GM18508 (cell line): ENCODE measurements around the gene RIPK4.

ENCODE experiments used
- ATAC-seq: cut with Tn5 transposase; IDR thresholded peaks from one replicate; pipeline ENCODE4 v1.9.1; 2021; ENCODE audit warnings: moderate number of reproducible peaks; ENCODE audit not compliant: insufficient read depth, unreplicated experiment

Gene RIPK4

DNA sequence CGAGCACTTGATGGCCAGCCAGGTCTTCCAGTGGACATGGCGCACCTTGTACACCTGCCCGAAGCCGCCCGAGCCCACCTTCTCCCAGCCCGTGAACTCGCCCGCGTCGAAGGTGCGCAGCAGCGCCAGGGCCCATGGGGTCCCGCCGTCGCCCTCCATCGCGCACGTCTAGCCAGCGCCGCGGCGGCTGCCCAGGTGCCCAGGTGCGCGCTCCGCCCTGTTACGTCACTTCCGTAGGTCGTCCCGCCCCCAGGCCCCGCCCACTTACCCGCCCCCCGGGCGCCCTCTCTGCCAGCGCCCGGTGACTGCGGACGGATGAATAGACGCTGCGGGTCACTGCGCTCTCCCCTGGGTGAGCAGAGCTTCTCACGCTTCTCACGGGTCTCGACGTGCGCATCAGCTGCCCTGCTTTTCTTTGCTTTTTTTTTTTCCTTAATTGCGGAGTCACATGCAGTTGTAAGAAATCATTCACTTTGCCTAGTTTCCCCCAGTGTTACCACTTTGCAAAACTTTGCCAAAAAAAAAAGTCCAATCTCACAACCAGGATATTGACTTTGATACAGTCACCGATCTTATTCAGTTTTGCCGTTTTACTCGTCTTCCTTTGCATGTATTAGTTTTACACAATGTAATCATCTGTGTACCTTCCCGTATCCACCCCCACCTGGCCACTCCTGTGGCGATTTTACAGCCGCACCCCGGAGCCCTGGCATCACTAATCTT, at the start of gene RIPK4:
TSS of gene RIPK4 (minus strand) at position 170 of the 723 bp plus-strand sequence. CDS start at position 159, 11 bp downstream.
- ATAC-seq, result no peak

DNA sequence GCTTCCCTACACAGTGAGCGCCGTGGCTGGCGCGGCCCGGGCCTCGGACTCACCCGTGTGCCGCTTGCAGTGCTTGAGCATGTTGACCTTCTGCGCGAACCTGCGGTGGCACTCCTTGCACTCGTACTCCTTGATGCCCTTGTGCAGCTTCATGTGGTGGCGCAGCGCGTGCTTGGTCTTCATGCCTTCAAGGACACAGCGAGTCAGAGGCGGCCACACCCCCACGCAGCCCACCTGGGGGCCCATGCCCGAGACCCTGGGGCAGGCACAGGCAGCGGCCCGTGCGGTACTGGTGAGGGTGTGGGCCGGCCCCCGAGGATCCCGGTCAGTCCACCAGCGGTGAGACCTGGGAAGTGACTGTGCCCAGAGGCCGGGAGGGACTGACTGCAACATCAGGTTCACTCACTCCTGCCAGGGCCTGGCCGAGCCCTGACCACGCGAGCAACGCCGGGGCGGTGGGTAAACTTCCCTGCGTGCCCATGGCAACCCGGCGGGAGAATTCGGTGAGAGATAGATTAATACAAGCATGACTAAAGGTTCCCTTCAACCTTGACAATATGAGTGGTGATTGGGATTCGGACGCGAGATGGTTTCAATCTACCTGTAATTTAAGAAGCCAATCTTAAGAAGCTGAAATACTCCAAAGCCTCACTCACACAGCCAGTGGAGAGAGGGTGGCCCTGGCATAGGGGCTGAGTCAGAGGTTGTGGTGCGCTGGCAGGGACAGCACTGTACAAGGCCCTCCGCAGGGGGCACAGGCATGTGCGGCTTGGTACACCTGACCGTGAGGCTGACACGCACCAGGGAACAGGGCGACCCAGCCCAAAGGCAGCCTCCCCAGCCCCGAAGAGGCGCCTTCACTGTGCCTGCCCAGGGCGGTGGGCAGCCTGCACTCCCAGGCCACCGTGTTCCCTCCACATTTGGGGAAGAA, 49.1 kb upstream of the RIPK4 start:
- no peak for ATAC-seq

DNA sequence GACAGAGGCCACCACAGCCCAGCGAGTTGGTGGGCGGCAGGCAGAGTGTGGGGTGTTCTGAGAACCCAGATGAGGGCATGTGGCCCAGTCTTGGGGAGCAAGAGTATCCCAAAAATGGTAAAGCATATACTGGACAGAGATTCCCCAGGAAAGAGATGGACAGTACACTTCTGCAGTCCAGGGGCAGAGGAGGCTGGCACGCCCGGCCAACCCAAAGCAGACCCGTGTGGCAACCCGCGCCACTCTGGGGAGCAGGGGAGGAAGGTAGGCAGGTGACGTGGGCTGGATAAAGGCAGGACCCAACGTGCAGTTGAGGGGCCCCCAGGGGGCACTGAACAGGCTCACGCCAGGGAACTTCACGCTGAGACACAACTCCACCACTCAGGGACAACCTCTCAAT, 46.4 kb upstream of the RIPK4 start:
- no peak for ATAC-seq

DNA sequence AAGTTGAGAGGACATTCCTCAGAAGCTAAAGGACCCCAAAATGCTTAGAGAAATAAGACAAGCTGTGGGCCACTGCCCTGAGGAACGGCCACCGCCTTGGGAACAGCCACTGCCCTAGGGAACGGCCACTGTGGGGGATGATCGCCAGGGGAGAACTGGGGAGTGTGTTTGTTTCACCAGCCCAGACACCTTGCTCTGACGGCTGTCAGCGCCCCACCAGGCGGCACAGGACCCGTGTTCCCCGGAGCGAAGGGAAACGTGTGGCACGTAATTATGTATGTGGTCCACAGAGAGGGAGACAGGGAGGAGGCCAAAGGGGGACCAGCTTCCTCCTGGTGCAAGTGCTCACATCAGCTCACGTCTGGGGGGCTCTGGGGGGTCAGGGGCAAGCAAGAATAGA, 45.8 kb upstream of the RIPK4 start:
- ATAC-seq, result no peak

DNA sequence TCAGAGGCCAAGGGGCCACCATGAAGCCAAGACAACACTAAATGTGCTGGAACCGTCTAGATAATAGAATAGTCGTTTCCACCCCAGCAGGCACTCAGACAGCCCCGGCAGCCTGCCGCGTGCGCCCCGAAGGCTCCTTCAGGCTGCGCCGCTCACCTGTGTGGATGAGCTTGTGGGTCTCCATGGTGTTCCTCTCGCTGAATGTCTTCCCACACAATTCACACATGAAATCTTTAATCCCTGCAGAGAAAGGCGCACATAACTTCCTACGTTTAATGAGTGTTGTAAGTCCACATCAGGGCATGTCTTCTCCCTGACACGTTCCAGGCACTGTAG, 43.7 kb upstream of the RIPK4 start:
- no peak for ATAC-seq

DNA sequence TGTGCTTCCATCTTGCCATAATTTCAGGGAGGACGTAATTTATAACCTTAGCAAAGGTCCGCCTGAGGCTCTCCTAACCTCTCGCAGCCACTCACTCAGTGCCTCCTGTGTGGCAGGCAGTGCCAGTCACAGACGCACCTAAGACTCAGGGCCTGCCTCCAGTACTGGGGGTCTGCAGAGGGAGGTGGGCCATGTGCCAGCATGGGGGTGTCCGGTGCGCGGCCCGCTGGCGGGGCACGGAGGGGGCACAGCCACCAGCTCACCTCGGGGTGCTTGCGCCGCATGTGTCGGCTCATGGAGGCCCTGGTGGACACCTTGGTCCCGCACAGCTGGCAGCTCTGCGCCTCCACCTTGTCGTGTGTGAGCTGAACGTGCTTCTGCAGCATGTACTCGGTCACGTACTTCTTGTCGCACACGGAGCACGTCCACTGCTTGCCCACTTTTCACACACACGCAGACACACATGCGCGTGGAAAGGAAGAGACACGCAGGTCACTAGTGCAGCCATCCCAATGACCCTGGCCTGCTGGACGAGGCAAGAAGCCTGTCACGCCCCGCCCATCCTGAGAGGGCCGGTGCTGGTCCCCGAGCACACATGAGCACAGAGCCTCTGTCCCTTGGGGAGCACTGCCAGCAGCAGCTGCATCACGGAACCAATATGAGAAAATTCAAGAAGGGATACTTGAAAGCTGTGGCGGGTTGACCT, 43.2 kb upstream of the RIPK4 start:
- ATAC-seq, result no peak

DNA sequence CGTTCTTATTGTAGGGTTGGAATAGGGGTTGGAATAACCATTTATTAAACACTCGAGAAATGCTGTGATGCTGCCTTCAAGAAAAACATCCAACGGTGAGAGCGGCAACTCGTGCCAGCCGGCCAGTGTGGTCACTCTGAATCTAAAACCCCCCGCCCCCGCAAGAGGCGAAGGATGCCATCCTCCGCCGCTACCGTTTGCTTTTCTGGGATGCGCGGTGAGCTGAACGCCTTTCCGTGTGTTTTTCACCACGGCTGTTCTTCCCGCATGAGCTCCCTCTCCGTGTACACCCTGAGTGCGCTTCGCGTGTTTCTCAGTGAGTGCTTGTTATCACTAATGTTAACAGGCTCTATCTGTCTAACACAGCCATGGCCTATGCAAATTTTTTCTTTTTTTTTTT, 42.0 kb upstream of the RIPK4 start:
- no peak for ATAC-seq

DNA sequence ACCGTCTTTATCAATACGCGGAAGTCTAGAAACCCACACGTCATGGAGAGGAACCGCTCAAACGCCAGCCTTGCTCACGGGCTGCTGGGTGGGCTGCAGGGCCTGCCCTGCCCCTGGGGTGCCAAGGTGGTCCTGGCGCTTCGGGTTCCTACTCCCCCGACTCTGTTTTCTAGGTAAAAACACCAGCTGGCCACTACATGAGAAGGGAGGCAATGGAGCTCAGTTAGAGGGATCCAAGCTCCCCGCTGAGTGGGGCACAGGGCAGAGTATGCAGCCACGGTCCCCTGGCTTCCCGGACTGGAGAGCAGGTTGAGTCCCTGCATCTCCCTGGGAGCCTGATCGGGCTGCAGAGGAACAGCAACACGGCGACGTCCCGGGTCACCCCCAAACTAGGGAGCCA, 41.2 kb upstream of the RIPK4 start:
- no peak for ATAC-seq

DNA sequence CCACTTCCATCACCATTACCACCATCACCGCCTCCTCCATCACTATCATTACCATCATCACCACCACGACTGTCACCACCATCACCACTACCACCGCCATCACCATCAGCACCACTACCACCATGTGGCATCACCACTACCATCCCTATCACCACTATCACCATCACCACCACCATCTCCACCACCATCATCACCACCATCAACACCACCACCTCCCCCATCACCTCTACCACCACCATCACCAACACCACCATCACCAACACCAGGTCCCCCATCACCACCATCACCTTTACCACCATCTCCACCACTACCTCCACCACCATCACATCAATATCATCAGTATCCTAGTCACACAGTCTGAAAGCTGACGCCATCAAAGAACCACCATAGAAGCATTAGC, 39.9 kb upstream of the RIPK4 start:
- no peak for ATAC-seq

DNA sequence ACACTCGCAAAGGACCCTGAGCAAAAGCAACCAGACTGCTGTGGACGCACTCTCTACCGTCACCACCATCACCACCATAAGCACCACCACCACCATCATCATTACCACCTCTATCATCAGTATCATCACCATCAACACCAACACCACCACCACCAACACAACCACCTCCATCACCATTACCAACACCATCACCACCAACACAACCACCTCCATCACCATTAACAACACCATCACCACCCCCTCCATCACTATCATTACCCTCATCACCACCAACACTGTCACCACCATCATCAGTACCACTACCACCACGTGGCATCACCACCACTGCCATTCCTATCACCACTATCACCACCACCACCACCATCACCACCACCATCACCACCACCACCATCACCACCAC, 38.8 kb upstream of the RIPK4 start:
- ATAC-seq, result no peak

DNA sequence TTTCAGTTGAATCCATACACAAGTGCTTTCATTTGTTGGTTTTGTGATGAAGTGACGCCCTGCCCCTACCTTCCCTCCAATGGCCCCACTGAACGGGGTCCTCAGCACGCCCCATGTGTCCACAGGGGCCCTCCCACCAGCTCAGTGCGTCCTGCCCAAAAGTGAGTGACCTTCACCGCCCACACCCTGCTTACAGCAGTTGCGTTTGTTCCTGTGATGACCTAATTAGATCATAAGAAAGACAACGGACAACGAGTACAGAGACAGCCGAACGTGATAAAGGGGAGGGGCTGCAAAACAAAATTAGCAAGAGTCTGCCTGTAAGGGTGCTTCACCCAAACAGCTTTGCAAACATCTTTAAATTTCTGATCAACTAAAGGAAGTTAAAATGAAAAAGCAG, 38.2 kb upstream of the RIPK4 start:
- no peak for ATAC-seq

DNA sequence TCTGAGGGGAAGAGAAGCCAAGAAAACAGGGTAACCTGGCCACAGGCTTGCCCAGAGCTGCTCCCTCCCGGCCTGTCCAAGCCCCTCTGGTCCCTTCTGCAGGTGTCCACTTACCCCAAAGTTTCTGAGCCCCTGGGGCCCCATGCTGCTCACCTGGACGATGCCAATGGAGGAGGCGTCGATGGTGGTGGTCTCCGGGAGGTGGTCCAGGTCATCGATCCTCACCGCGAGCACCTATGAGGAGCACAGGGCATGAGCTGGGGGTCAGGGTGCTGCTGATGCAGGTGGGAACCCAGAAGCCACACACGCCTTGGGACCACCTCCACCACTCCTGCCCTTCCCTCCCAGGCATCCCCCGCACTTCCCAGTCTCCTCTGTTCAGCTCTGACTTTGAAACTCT, 37.5 kb upstream of the RIPK4 start:
- no peak for ATAC-seq

DNA sequence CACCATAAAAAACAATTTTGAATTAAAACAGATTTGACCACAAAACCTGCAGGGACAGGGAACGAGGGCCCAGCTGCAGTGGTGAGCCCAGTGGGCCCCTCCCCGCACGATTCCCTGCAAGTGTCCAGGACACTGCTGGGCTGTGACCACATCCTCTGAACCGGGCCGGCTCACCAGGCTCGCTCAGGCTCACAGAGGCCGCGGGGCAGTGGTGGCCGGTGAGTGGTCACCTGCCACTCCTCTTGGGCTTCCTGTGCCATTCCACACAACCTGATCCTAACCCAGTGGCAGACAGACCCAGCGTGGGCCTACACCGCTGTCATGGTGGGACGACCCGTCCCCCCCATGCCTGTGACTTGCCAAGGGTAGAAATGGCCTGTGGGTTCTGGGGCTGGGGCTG, 36.5 kb upstream of the RIPK4 start:
- ATAC-seq, result no peak

DNA sequence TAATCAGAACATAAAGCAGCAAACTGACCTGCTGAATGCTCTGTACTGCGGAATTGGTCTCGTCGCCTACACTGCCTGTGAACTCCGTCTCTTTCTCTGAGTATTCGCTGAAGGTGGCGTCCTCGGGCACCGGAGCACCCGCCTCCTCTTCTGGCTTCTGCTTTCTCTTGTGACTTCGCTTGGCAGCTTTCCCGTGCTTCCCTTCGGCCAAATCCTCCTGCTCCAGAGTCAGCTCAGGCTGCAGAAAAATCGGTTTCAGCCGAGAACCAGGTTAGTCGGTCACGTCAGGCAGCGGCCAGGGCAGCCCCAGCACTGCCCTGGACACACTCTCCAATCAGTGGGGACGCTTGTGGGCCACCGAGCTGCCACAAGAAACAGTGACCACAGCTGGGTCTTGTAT, 35.8 kb upstream of the RIPK4 start:
- no peak for ATAC-seq

DNA sequence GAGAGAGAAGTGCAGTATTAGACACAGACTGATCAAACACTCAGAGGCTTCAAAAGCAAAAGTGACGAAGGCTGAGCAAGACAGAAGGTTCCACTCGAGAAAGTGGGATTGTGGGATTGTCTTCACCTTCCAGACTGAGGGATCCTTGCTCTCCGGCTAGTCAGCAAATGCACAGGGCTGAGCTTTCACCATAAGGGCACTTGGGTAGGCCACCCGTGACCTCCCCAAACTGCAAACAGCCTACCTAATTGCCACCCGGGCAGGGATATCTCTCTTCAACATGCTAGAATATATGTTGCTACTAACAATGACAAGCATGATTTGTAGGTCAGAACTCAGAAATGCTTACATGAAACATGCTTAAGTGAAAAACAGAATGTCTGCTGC, 35.3 kb upstream of the RIPK4 start:
- no peak for ATAC-seq

DNA sequence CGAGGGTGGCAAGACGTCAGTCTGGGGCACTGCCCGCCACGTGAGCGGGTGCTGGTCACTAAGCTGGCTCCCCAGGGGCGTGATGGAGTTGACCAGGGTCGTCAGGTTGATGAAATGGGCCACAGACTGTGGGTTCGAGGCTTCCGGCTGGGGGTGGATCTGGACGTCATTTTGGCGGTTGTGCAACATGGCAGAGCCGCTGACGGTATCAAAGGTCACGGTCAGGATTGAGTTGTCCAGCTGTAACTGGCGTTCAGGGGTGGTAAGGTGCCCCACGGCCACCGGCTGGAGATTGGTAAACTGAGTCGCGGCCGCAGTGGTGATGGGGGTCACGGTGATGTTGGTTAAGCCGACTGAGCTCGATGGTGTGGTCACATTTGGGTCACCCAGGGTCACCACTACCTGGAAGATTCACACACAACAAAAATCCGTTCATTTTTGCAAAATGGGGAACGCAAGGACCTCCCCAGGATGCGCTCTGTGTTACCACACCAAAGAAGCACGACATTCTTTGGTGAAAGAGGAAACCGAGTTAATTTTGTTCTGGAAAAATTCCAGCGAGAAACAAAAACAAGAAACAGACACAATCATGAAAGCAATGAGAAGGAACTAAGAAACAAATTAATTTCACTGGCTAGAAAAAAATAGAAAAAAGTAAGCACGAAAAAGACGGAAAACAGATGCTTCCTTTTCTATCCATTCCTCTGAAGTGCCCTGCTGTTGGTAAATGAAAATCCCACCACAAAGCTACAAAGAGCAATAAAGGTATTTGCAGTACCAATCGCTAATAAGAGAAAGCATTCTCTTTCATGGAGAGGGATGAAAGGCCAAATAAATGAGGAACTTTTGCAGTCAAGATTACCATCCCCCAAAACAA, 34.7 kb upstream of the RIPK4 start:
- no peak for ATAC-seq

DNA sequence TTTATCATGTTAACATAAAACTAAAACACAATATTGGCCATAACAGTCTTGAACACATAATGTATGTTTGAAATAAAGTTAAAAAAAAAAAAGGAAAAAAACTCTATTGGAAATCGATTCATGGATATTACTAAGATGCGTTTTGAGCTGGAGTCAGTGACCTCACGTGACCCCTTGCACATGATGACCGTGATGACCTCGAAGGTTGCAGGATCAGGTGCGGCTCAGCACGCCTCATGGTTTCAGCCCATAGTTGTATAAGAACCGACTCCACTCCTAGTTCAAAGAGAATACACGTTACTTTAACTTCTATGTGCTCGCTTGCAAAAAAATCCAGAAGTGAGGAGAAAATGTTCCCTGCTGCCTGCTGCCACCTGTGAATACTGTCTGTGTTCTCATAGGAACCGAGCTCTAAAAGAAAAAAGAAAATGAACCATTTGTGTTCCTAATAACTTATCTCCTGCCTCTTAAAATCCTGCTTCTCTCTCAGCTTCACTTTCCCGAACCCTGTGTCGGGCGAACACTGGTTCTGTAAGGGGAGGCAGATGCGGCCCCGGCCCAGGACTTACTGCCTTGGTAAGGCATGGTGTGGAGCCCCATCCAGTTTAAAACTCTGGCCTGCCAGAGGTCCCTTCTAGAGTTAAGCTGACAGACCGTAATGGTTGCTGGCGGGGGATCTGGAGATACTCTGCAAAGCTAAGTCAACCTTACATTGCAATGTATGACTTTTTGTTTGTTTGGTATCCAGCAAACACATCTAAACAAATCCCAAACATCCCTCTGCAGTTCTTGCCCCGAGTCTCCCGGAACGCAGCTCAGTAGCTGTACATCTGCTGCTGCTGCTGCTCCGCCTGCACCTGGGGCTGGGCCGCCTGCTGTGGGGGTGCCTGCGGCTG, 33.8 kb upstream of the RIPK4 start:
- no peak for ATAC-seq

DNA sequence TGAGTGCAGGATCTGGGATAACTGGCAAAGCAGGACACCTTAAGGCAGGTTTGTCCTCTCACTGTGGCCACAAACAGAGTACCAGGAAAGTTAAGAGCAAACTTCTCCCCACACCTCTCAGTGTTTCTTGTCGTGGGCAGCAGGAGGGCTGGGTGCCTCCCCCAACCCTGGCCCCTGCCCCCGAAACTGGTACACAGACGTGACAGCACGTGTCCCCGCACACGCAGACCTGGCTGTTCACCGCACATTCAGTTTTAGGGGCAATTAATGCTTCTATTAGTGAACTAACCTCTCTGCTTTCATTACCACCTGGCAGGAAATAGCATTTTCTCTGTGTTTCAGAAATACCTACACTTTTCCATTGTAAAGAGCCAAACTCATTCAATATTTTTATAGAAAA, 32.9 kb upstream of the RIPK4 start:
- no peak for ATAC-seq

DNA sequence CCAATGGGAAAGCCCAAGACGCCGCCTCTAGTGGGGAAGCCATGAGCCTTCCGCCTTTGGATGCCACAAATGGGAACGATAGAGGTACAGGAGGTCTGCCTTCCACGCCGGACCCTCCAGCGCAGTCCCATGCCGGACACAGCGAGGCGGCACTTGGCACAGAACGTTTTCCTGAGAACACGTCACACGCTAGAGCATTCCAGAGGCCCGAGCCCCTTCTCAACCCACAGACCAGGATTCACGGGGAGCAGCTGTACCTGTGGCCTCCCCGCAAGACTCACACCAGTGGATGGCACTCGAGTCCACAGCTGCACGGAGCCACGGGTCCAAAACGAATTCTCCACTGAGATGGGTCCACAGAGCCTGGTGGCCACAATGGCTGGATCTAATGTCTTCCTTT, 31.5 kb upstream of the RIPK4 start:
- ATAC-seq, result no peak
